PC-9 (cell line): ENCODE results near the gene PBX3. TPM values are rescaled to one million over a fixed set of nuclear protein-coding genes. Genes with fewer than 3 reads are reported as not detected.

Experiments
- BruUV-seq: library from RNA; stranded (reverse); fragments of 400-500 nt; replicated peaks from 2 replicates; lab custom pipeline; 2021; lab: Mats Ljungman, UMichigan
- CTCF ChIA-PET: fragments of 300-600 bp; sonication (Branson Sonifier 250); formaldehyde crosslinking; loops from one replicate; lab custom pipeline; 2022; ENCODE audit warnings: antibody characterized with exemption; lab: Charles Lee
- POLR2A ChIA-PET: fragments of 300-600 bp; sonication (Branson Sonifier 250); formaldehyde crosslinking; loops from one replicate; lab custom pipeline; 2022; ENCODE audit warnings: antibody characterized with exemption; ENCODE audit not compliant: unreplicated experiment; lab: Charles Lee
- DNase-seq, 2 experiments: peaks; one replicate each; pipeline versions ENCODE4 v3.0.0 to v3.0.0-alpha.2; 2015 to 2022; ENCODE audit warnings: mixed read lengths in 1 of 2
- H2AFZ ChIP-seq: fragments of 200-600 bp; sonication (generic); 2 replicates; pipeline ENCODE4 v1.8.1; 2017; ENCODE audit warnings: antibody characterized with exemption
- H3F3A ChIP-seq: fragments of 200-600 bp; sonication (generic); 2 replicates; pipeline ENCODE4 v1.8.1; 2017; ENCODE audit warnings: antibody characterized with exemption, mild to moderate bottlenecking, low read depth; ENCODE audit not compliant: insufficient read depth
- H3K27ac ChIP-seq: fragments of 200-600 bp; sonication (generic); 2 replicates; pipeline ENCODE4 v1.6.1; 2016; ENCODE audit warnings: mixed run types
- H3K27me3 ChIP-seq: fragments of 200-600 bp; sonication (generic); 2 replicates; pipeline ENCODE4 v1.6.1; 2016; ENCODE audit warnings: low read depth, mixed run types; ENCODE audit not compliant: insufficient read depth
- H3K36me3 ChIP-seq: fragments of 200-600 bp; sonication (generic); 2 replicates; pipeline ENCODE4 v1.6.1; 2016; ENCODE audit warnings: low read depth, mixed run types
- H3K4me1 ChIP-seq: fragments of 200-600 bp; sonication (generic); replicated peaks from 2 replicates; pipeline ENCODE4 v1.6.1; 2016; ENCODE audit warnings: mixed run types; ENCODE audit not compliant: insufficient read depth
- H3K4me2 ChIP-seq: fragments of 200-600 bp; sonication (generic); 2 replicates; pipeline ENCODE4 v1.6.1; 2017; ENCODE audit warnings: mixed run types
- H3K4me3 ChIP-seq: fragments of 200-600 bp; sonication (generic); 2 replicates; pipeline ENCODE4 v1.6.1; 2016; ENCODE audit warnings: mixed run types
- H3K79me2 ChIP-seq: fragments of 200-600 bp; sonication (generic); 2 replicates; pipeline ENCODE4 v1.6.1; 2017; ENCODE audit warnings: low read depth, mixed run types
- H3K9me2 ChIP-seq: fragments of 200-600 bp; sonication (generic); 2 replicates; pipeline ENCODE4 v1.8.1; 2017; ENCODE audit warnings: mild to moderate bottlenecking; ENCODE audit not compliant: insufficient read depth
- H3K9me3 ChIP-seq: fragments of 200-600 bp; sonication (generic); 2 replicates; pipeline ENCODE4 v1.8.1; 2016; ENCODE audit warnings: low read depth; ENCODE audit not compliant: insufficient read depth
- H4K20me1 ChIP-seq: fragments of 200-600 bp; sonication (generic); 2 replicates; pipeline ENCODE4 v1.8.1; 2017; ENCODE audit not compliant: insufficient read depth
- CTCF ChIP-seq: fragments of 200-600 bp; sonication (generic); conservative IDR thresholded peaks from 2 replicates; pipeline ENCODE4 v1.6.1; 2017; ENCODE audit warnings: mixed run types, antibody characterized with exemption, mild to moderate bottlenecking, moderate library complexity
- EZH2 ChIP-seq: fragments of 200-600 bp; sonication (generic); IDR thresholded peaks from 2 replicates; pipeline ENCODE4 v1.8.0; 2017; ENCODE audit warnings: antibody characterized with exemption, low read depth
- intact Hi-C: fragments of 100-400 bp; cut with micrococcal nuclease; formaldehyde crosslinking; loops from one replicate; pipeline ENCODE4 v1.10.0; 2022; ENCODE audit not compliant: unreplicated experiment
- total RNA-seq: library from RNA; stranded (reverse); gene quantifications from 2 replicates; pipeline ENCODE4 v1.2.3, GENCODE V29; 2021

PBX3 gene
- total RNA-seq, 1 experiment from 2014 or later = 18.3 TPM

- H2AFZ ChIP-seq = no peak overlapping the region
- no peak overlapping the region for H3K4me2 ChIP-seq
- H3K4me1 ChIP-seq = no peaks in the 10 kb centered on the region
- CTCF ChIA-PET = no interaction called here
- DNase-seq = no peak
- TF ChIP-seq CTCF (no peak), EZH2 (no peak)
- H3K9me3 ChIP-seq = no peaks in the 10 kb centered on the region
- H3K27ac ChIP-seq = no peak overlapping the region
- no peaks in the 10 kb centered on the region for H3K36me3 ChIP-seq
- BruUV-seq = no TSS peak
- no peaks in the 10 kb centered on the region for H3K9me2 ChIP-seq
- H3K27me3 ChIP-seq = no peaks in the 10 kb centered on the region
- H3K79me2 ChIP-seq = no peaks in the 10 kb centered on the region
- H4K20me1 ChIP-seq = no peaks in the 10 kb centered on the region
- POLR2A ChIA-PET = no interaction called here
- H3F3A ChIP-seq = no peaks in the 10 kb centered on the region
- intact Hi-C loops = loop anchor here (5.0 kb wide), 1 partner anchor 638 kb away; no protein-coding TSS in a partner anchor
- no peak overlapping the region for H3K4me3 ChIP-seq
Observed at GRCh38 chr9:125759764-125760129, 12.6 kb downstream of the PBX3 start.

GRCh38 chr9:125760537-125760936, 13.4 kb downstream of the PBX3 start:
- Histone ChIP-seq H2AFZ (no peak overlapping the region), H3K79me2 (no peaks in the 10 kb centered on the region), H3K4me2 (no peak overlapping the region), H3K4me1 (no peaks in the 10 kb centered on the region), H3F3A (no peaks in the 10 kb centered on the region), H3K27ac (no peak overlapping the region), H4K20me1 (no peaks in the 10 kb centered on the region), H3K9me2 (no peaks in the 10 kb centered on the region), H3K27me3 (no peaks in the 10 kb centered on the region), H3K9me3 (no peaks in the 10 kb centered on the region), H3K36me3 (no peaks in the 10 kb centered on the region), H3K4me3 (no peak overlapping the region)
- intact Hi-C loops = loop anchor here (5.0 kb wide), 1 partner anchor 637 kb away; no protein-coding TSS in a partner anchor
- BruUV-seq = no TSS peak
- ChIA-PET POLR2A (no interaction called here), CTCF (no interaction called here)
- DNase-seq = no peak
- no peak for TF ChIP-seq CTCF
- no peak for TF ChIP-seq EZH2

GRCh38 chr9:125761676-125762450, 14.7 kb downstream of the PBX3 start:
- no peaks in the 10 kb centered on the region for H3F3A ChIP-seq
- no peaks in the 10 kb centered on the region for H3K79me2 ChIP-seq
- ChIA-PET POLR2A (no interaction called here), CTCF (no interaction called here)
- H2AFZ ChIP-seq = no peak overlapping the region
- H3K4me3 ChIP-seq = no peak overlapping the region
- TF ChIP-seq EZH2 = no peak
- TF ChIP-seq CTCF = no peak
- no peaks in the 10 kb centered on the region for H3K36me3 ChIP-seq
- no peaks in the 10 kb centered on the region for H3K9me3 ChIP-seq
- intact Hi-C loops = loop anchor here (5.0 kb wide), 1 partner anchor 635 kb away; no protein-coding TSS in a partner anchor
- no peaks in the 10 kb centered on the region for H3K4me1 ChIP-seq
- no peak for DNase-seq
- H4K20me1 ChIP-seq = no peaks in the 10 kb centered on the region
- H3K4me2 ChIP-seq = no peak overlapping the region
- no TSS peak for BruUV-seq
- no peak overlapping the region for H3K27ac ChIP-seq
- no peaks in the 10 kb centered on the region for H3K27me3 ChIP-seq
- no peaks in the 10 kb centered on the region for H3K9me2 ChIP-seq
